Lower lobe of right lung (tissue), 2 donors: Measurements from ENCODE around the gene LDLRAD4. TPM values are rescaled to one million over a fixed set of nuclear protein-coding genes. Genes with fewer than 3 reads are reported as not detected.
"Not testable (repeated sequence)": the region's sequence is repeated elsewhere in the genome, so short reads cannot be mapped to it uniquely, and the experiment has no call there.

Experiments used
- ATAC-seq, 2 donors: fragments of 200-7000 bp; cut with Tn5 transposase; one replicate each; pipeline ENCODE4 v1.9.1; 2020 to 2022; ENCODE audit warnings: mild to moderate bottlenecking in 2 of 2, moderate library complexity in 2 of 2
- DNase-seq: peaks from one replicate; pipeline ENCODE4 v3.0.0-alpha.2; 2020
- H3K27ac ChIP-seq: fragments of 200-600 bp; one replicate; pipeline ENCODE4 v1.8.0; 2022
- H3K27me3 ChIP-seq: fragments of 200-600 bp; one replicate; pipeline ENCODE4 v1.8.0; 2022; ENCODE audit warnings: low read depth
- H3K36me3 ChIP-seq: fragments of 200-600 bp; one replicate; pipeline ENCODE4 v1.8.0; 2022; ENCODE audit warnings: mild to moderate bottlenecking
- H3K4me1 ChIP-seq: fragments of 200-600 bp; one replicate; pipeline ENCODE4 v1.8.0; 2022
- H3K4me3 ChIP-seq: fragments of 200-600 bp; one replicate; pipeline ENCODE4 v1.8.0; 2022; ENCODE audit warnings: mild to moderate bottlenecking
- H3K9me3 ChIP-seq: fragments of 200-600 bp; one replicate; pipeline ENCODE4 v1.8.0; 2022
- CTCF ChIP-seq: fragments of 200-600 bp; IDR thresholded peaks from one replicate; pipeline ENCODE4 v1.8.0; 2022; ENCODE audit warnings: antibody characterized with exemption, mild to moderate bottlenecking
- intact Hi-C: fragments of 100-400 bp; cut with DNase I; formaldehyde crosslinking; loops from one replicate; pipeline ENCODE4 v1.11.0; 2022
- total RNA-seq: library from RNA; stranded (reverse); fragmentation: NEBNext Ultra II Directional; extraction: Animal tissue kit (Norgen Biotek cat#: 25700); gene quantifications from one replicate; pipeline ENCODE4 v1.2.1, GENCODE V29; 2021
- donor health status: DM: no; HTN: yes; CAD: no; lungs with severe emphysema.

The LDLRAD4 gene
- total RNA-seq, 1 donor from 2014 or later: 24.6 TPM

- no peaks in the 10 kb centered on the region for H3K27me3 ChIP-seq
- intact Hi-C loops: no loop called here
- H3K4me3 ChIP-seq: no peak overlapping the region
- H3K27ac ChIP-seq: no peak overlapping the region
- H3K36me3 ChIP-seq: no peaks in the 10 kb centered on the region
- peaks cover 5% of the 10 kb centered on the region for H3K4me1 ChIP-seq
- no peak for DNase-seq
- no peak for ATAC-seq
- H3K9me3 ChIP-seq: no peaks in the 10 kb centered on the region
- no peak for TF ChIP-seq CTCF
These were observed 386.9 kb downstream of the LDLRAD4 start for GRCh38 chr18:13605477-13605876.

- no peak for DNase-seq
- intact Hi-C loops: no loop called here
- Histone ChIP-seq H3K27me3 (no peaks in the 10 kb centered on the region), H3K4me3 (no peak overlapping the region), H3K9me3 (no peaks in the 10 kb centered on the region), H3K4me1 (peaks cover 9% of the 10 kb centered on the region), H3K36me3 (no peaks in the 10 kb centered on the region), H3K27ac (no peak overlapping the region)
- no peak for TF ChIP-seq CTCF
- no peak for ATAC-seq
These were observed 387.3 kb downstream of the LDLRAD4 start for GRCh38 chr18:13605901-13606300.

GRCh38 chr18:13606604-13607254 lies 388.2 kb downstream of the LDLRAD4 start:
- intact Hi-C loops: no loop called here
- no peaks in the 10 kb centered on the region for H3K9me3 ChIP-seq
- DNase-seq: no peak
- ATAC-seq: no peak
- no peak overlapping the region for H3K27ac ChIP-seq
- no peak for TF ChIP-seq CTCF
- H3K36me3 ChIP-seq: no peaks in the 10 kb centered on the region
- H3K27me3 ChIP-seq: no peaks in the 10 kb centered on the region
- no peak overlapping the region for H3K4me3 ChIP-seq
- peaks cover 17% of the 10 kb centered on the region for H3K4me1 ChIP-seq

GRCh38 chr18:13608024-13608562 lies 389.5 kb downstream of the LDLRAD4 start:
- DNase-seq, intact Hi-C loops, H3K9me3 ChIP-seq, ATAC-seq, H3K36me3 ChIP-seq, H3K4me3 ChIP-seq, H3K27me3 ChIP-seq, H3K27ac ChIP-seq: not testable (repeated sequence)
- H3K4me1 ChIP-seq: peaks cover 24% of the 10 kb centered on the region

GRCh38 chr18:13608791-13609532 lies 390.4 kb downstream of the LDLRAD4 start:
- intact Hi-C loops: no loop called here
- DNase-seq (no peak), ATAC-seq (peak; percentile 36 to 49)
- TF ChIP-seq CTCF: no peak
- no peaks in the 10 kb centered on the region for H3K27me3 ChIP-seq
- H3K4me3 ChIP-seq: no peak overlapping the region
- no peaks in the 10 kb centered on the region for H3K9me3 ChIP-seq
- H3K4me1 ChIP-seq: peaks cover 24% of the 10 kb centered on the region
- no peak overlapping the region for H3K27ac ChIP-seq
- H3K36me3 ChIP-seq: no peaks in the 10 kb centered on the region
